Spleen (tissue), 11 donors: ENCODE measurements around the gene CYP51A1. TPM values are rescaled to one million over a fixed set of nuclear protein-coding genes. Genes with fewer than 3 reads are reported as not detected.

ENCODE experiments used
- DNase-seq: peaks from one replicate; pipeline ENCODE4 v3.0.0-alpha.2; 2020
- H3K27ac ChIP-seq, 8 donors: fragments of 200-600 bp; sonication (generic) in 7 of 8; 1 replicate in 4 of 8; 2 replicates in 4 of 8; pipeline versions ENCODE4 v1.5.0 to v1.8.0; 2016 to 2021; ENCODE audit warnings: inconsistent platforms in 4 of 8, mild to moderate bottlenecking in 4 of 8, moderate library complexity in 1 of 8
- H3K27me3 ChIP-seq, 7 donors: fragments of 200-600 bp; sonication (generic) in 6 of 7; replicated peaks in 1 of 7; 1 replicate in 4 of 7; 2 replicates in 3 of 7; pipeline versions ENCODE4 v1.5.0 to v1.8.0; 2016 to 2021; ENCODE audit warnings: inconsistent platforms in 3 of 7, mild to moderate bottlenecking in 1 of 7
- H3K36me3 ChIP-seq, 6 donors: fragments of 200-600 bp; sonication (generic) in 5 of 6; 1 replicate in 4 of 6; 2 replicates in 2 of 6; pipeline versions ENCODE4 v1.5.0 to v1.8.0; 2016 to 2021; ENCODE audit warnings: inconsistent platforms in 2 of 6
- H3K4me1 ChIP-seq, 6 donors: fragments of 200-600 bp; sonication (generic) in 5 of 6; 1 replicate in 3 of 6; 2 replicates in 3 of 6; pipeline versions ENCODE4 v1.5.0 to v1.8.0; 2016 to 2021; ENCODE audit warnings: inconsistent platforms in 3 of 6
- H3K4me3 ChIP-seq, 8 donors: fragments of 200-600 bp; sonication (generic) in 7 of 8; 1 replicate in 4 of 8; 2 replicates in 4 of 8; pipeline versions ENCODE4 v1.5.0 to v1.8.0; 2016 to 2021; ENCODE audit warnings: inconsistent platforms in 4 of 8, mild to moderate bottlenecking in 4 of 8, moderate library complexity in 2 of 8
- H3K9me3 ChIP-seq, 8 donors: fragments of 200-600 bp; sonication (generic) in 7 of 8; 1 replicate in 4 of 8; 2 replicates in 4 of 8; pipeline versions ENCODE4 v1.5.0 to v1.8.0; 2016 to 2021; ENCODE audit warnings: inconsistent platforms in 4 of 8
- CTCF ChIP-seq, 11 experiments: fragments of 200-600 bp in 7 of 11; fragments of 450-650 bp in 4 of 11; sonication (generic) in 4 of 11; IDR thresholded peaks in 8 of 11; conservative IDR thresholded peaks in 3 of 11; 1 replicate in 7 of 11; 2 replicates in 4 of 11; pipeline versions ENCODE4 v1.4.0 to v1.8.0; 2016 to 2021; ENCODE audit warnings: antibody characterized with exemption in 11 of 11, inconsistent platforms in 4 of 11, mild to moderate bottlenecking in 1 of 11
- POLR2A ChIP-seq, 3 donors: fragments of 450-650 bp; IDR thresholded peaks; one replicate each; pipeline ENCODE4 v1.5.1; 2017; ENCODE audit warnings: antibody characterized with exemption in 3 of 3, mild to moderate bottlenecking in 1 of 3
- POLR2AphosphoS5 ChIP-seq, 3 donors: sonication (generic); formaldehyde crosslinking; IDR thresholded peaks; one replicate each; pipeline ENCODE4 v1.5.1; 2017; ENCODE audit warnings: antibody characterized with exemption in 3 of 3
- WGBS, 5 donors: extraction: QIAGEN DNeasy Blood & Tissue Kit in 3 of 5; methylation state at CpG; one replicate each; pipeline versions ENCODE4 v1.1.5 to v1.1.7; 2013 to 2018; 5-methylcytosine and 5-hydroxymethylcytosine counted together
- intact Hi-C: fragments of 100-400 bp; cut with DNase I; formaldehyde crosslinking; loops from one replicate; pipeline ENCODE4 v1.15.0; 2023; ENCODE audit warnings: low total_unique reads
- polyA plus RNA-seq, 3 donors: library from polyadenylated mRNA; stranded (reverse); fragments of 200-250 nt; gene quantifications; one replicate each; pipeline ENCODE4 v1.2.1, GENCODE V29; 2013
- total RNA-seq, 7 donors: library from RNA; depleted of rRNA in 3 of 7; stranded (reverse); fragments of >200 nt in 3 of 7; fragmentation: NEBNext Ultra II Directional in 4 of 7; extraction: Animal tissue kit (Norgen Biotek cat#: 25700) in 4 of 7; gene quantifications; one replicate each; pipeline versions ENCODE4 v1.1.0 to v1.2.1, GENCODE V29; 2016 to 2021
- donor health status: healthy with polysubstance abuse.
- donor health status: DM: no; HTN: no; CAD: no; lungs with moderate emphysema.
- donor health status: DM: no; HTN: no; CAD: no.
- donor health status: Bipolar disorder and iron deficiency.
- donor health status: healthy.
- donor health status: DM: no; HTN: no; CAD: no.
- donor health status: DM: yes; HTN: yes; CAD: no.

Gene CYP51A1
- total and polyA plus RNA-seq, 10 donors, result 4.2 to 34.4 (median 24.3) TPM

GRCh38 chr7:92119213-92119759, 15.0 kb downstream of the CYP51A1 start:
- Histone ChIP-seq H3K9me3 (no peaks in the 10 kb centered on the region), H3K4me1 (no peaks in the 10 kb centered on the region), H3K27me3 (no peaks in the 10 kb centered on the region), H3K36me3 (peaks cover 0 to 96% (median 36%) of the 10 kb centered on the region in 6 donors), H3K27ac (no peak overlapping the region), H3K4me3 (no peak overlapping the region)
- intact Hi-C loops, result no loop called here
- TF ChIP-seq POLR2AphosphoS5 (IDR thresholded peaks at IDR 0.05) (no peak), CTCF (IDR thresholded peaks at IDR 0.05 in 8 of 11, conservative IDR thresholded peaks at IDR 0.05 in 3 of 11) (no peak), POLR2A (IDR thresholded peaks at IDR 0.05) (no peak)
- WGBS, 5 donors, result 90 to 100% (median 94%) methylated on average over 1 of the region's 1 CpG
- DNase-seq, result no peak

- H3K9me3 ChIP-seq, result no peaks in the 10 kb centered on the region
Measured at GRCh38 chr7:92116949-92117348, 17.3 kb downstream of the CYP51A1 start.

GRCh38 chr7:92115821-92116220, 18.5 kb downstream of the CYP51A1 start:
- TF ChIP-seq POLR2AphosphoS5 (IDR thresholded peaks at IDR 0.05) (no peak), CTCF (IDR thresholded peaks at IDR 0.05 in 8 of 11, conservative IDR thresholded peaks at IDR 0.05 in 3 of 11) (no peak), POLR2A (IDR thresholded peaks at IDR 0.05) (no peak)
- intact Hi-C loops, result no loop called here
- no peak overlapping the region for H3K27ac ChIP-seq
- H3K4me3 ChIP-seq, result no peak overlapping the region
- H3K36me3 ChIP-seq, result peaks cover 0 to 91% (median 26%) of the 10 kb centered on the region in 6 donors
- no peaks in the 10 kb centered on the region for H3K27me3 ChIP-seq
- H3K4me1 ChIP-seq, result no peaks in the 10 kb centered on the region
- 94 to 99% (median 97%) methylated on average over 5 of the region's 5 CpGs for WGBS, 5 donors
- no peaks in the 10 kb centered on the region for H3K9me3 ChIP-seq
- DNase-seq, result no peak

More at GRCh38 chr7:92116949-92117348, 17.3 kb downstream of the CYP51A1 start:
- TF ChIP-seq CTCF (IDR thresholded peaks at IDR 0.05 in 8 of 11, conservative IDR thresholded peaks at IDR 0.05 in 3 of 11), result no peak
- no peak for TF ChIP-seq POLR2A (IDR thresholded peaks at IDR 0.05)
- no peak for TF ChIP-seq POLR2AphosphoS5 (IDR thresholded peaks at IDR 0.05)
- no peaks in the 10 kb centered on the region for H3K4me1 ChIP-seq
- DNase-seq, result no peak
- H3K36me3 ChIP-seq, result peaks cover 0 to 91% (median 20%) of the 10 kb centered on the region in 6 donors
- H3K4me3 ChIP-seq, result no peak overlapping the region
- H3K27ac ChIP-seq, result no peak overlapping the region
- intact Hi-C loops, result no loop called here
- 94 to 97% (median 96%) methylated on average over 3 of the region's 3 CpGs for WGBS, 5 donors
- no peaks in the 10 kb centered on the region for H3K27me3 ChIP-seq

- DNase-seq, result no peak
- no peaks in the 10 kb centered on the region for H3K27me3 ChIP-seq
Measured at GRCh38 chr7:92110857-92111256, 23.4 kb downstream of the CYP51A1 start.

More at GRCh38 chr7:92110857-92111256, 23.4 kb downstream of the CYP51A1 start:
- WGBS, 5 donors, result 93 to 99% (median 97%) methylated on average over 2 of the region's 2 CpGs
- H3K4me3 ChIP-seq, result no peak overlapping the region
- intact Hi-C loops, result no loop called here
- H3K36me3 ChIP-seq, result peaks cover 0 to 94% (median 43%) of the 10 kb centered on the region in 6 donors
- no peak for TF ChIP-seq POLR2AphosphoS5 (IDR thresholded peaks at IDR 0.05)
- TF ChIP-seq CTCF (IDR thresholded peaks at IDR 0.05 in 8 of 11, conservative IDR thresholded peaks at IDR 0.05 in 3 of 11), result no peak
- no peak for TF ChIP-seq POLR2A (IDR thresholded peaks at IDR 0.05)
- H3K27ac ChIP-seq, result no peak overlapping the region
- H3K4me1 ChIP-seq, result no peaks in the 10 kb centered on the region
- no peaks in the 10 kb centered on the region for H3K9me3 ChIP-seq
